ENCODE measurements around the gene BAIAP2. TPM values are rescaled to one million over a fixed set of nuclear protein-coding genes. Genes with fewer than 3 reads are reported as not detected.

Gene BAIAP2
- total and polyA plus RNA-seq, 10 of the 15 experiments (the other 5 are each of a cell fraction or from before 2014, with no cell fraction given) = 0.15 to 1.2 (median 0.46) TPM; not detected in 2

- TF ChIP-seq KLF5 (IDR thresholded peaks at IDR 0.05; ENCODE audit: partially characterized antibody) (no peak), RELA (IDR thresholded peaks at IDR 0.05; ENCODE audit: borderline replicate concordance, partially characterized antibody) (no peak), GABPA (IDR thresholded peaks at IDR 0.05; ENCODE audit: low read depth) (no peak), MYC (IDR thresholded peaks at IDR 0.05; ENCODE audit: insufficient read depth, insufficient read length, insufficient replicate concordance, low read length, severe bottlenecking) (no peak), MLLT1 (IDR thresholded peaks at IDR 0.05) (no peak), SREBF2 (IDR thresholded peaks at IDR 0.05; ENCODE audit: low read length) (no peak)
These were observed 13.2 kb upstream of the BAIAP2 start (continued) for GRCh38 chr17:81021531-81022343.

DNA sequence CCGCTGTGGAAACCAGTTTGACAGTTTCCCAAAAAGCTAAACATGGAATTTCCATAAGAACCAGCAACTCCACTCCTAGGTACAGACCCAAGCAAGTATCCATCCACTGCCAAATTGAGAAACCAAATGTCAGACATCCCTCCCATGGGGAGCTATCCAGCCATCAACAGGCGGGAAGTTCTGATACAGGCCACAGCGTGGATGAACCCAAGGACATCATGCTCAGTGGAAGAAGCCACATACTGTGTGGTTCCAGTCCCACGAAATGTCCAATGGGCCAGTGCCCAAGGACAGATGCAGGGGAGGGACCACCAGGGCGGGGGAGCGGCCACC is 12.6 kb upstream of the BAIAP2 start:
- no peaks in the 10 kb centered on the region for H4K20me1 ChIP-seq (ENCODE audit: control insufficient read depth, insufficient read depth)
- no peak overlapping the region for H3K9ac ChIP-seq (ENCODE audit: control insufficient read depth, insufficient read depth, low read length)
- intact Hi-C loops (cut with micrococcal nuclease; ENCODE audit: unreplicated experiment) (no loop called here), in situ Hi-C loops (cut with MboI) (loop anchor here (10.0 to 25.0 kb wide), 2 partner anchors 72 to 215 kb away; partner anchors contain the start of genes NDUFAF8 and TEPSIN)
- no peak overlapping the region for H2AFZ ChIP-seq (ENCODE audit: control insufficient read depth, low read depth, low read length)
- DNase-seq (ENCODE audit: low read depth, low spot score) (no peak), FAIRE-seq (no peak), ATAC-seq (no peak)
- H3K9me3 ChIP-seq (replicated peaks; ENCODE audit: control insufficient read depth, insufficient read depth, low read length) = no peaks in the 10 kb centered on the region; the same call in 2 of the 3 replicates
- no peaks in the 10 kb centered on the region for H3K4me1 ChIP-seq (ENCODE audit: control insufficient read depth, insufficient read depth, low read length)
- CTCF ChIA-PET = interaction anchor here (2.0 to 4.7 kb wide), 3 partner anchors 27 to 81 kb away, joined by 13 to 60 read pairs (median 22); no protein-coding TSS in a partner anchor
- no peak overlapping the region for H3K4me3 ChIP-seq
- no peak for TF ChIP-seq HDAC2 (IDR thresholded peaks at IDR 0.05)
- no peak for TF ChIP-seq RBBP5 (conservative IDR thresholded peaks at IDR 0.05)
- no peak for TF ChIP-seq POLR2A (IDR thresholded peaks at IDR 0.05; ENCODE audit: low read depth, low read length)
- WGBS (ENCODE audit: insufficient coverage, insufficient replicate concordance, low lambda C conversion rate, missing lambda C conversion rate) = 42% methylated on average over 4 of the region's 6 CpGs
- H3K79me2 ChIP-seq (ENCODE audit: control insufficient read depth, insufficient read depth, low read length) = no peaks in the 10 kb centered on the region
- no TSS peak for BruUV-seq (replicated peaks)
- SMC1A ChIA-PET (ENCODE audit: uncharacterized antibody, unreplicated experiment) = no interaction called here
- peaks cover 0 to 2% of the 10 kb centered on the region in 2 experiments; a peak in 2 of 4 replicates for H3K27me3 ChIP-seq (replicated peaks in 1 of 2; ENCODE audit: control insufficient read depth in 2 of 2, insufficient read depth in 2 of 2, low read length in 1 of 2)
- POLR2A ChIA-PET = no interaction called here
- H3K27ac ChIP-seq (ENCODE audit: control insufficient read depth, insufficient read depth) = no peak overlapping the region
- H3K4me2 ChIP-seq (ENCODE audit: control insufficient read depth, insufficient read depth) = no peak overlapping the region
- RAD21 ChIA-PET (ENCODE audit: unreplicated experiment) = no interaction called here
- H3K36me3 ChIP-seq (ENCODE audit: control insufficient read depth in 2 of 2, insufficient read depth in 2 of 2, low read length in 1 of 2) = no peaks in the 10 kb centered on the region
